Measurements from ENCODE around the gene AKIP1. TPM values are rescaled to one million over a fixed set of nuclear protein-coding genes. Genes with fewer than 3 reads are reported as not detected.
A peak's percentile ranks its signal among the peaks of the same experiment; 100 is the strongest.
"Not testable (repeated sequence)": the region's sequence is repeated elsewhere in the genome, so short reads cannot be mapped to it uniquely, and the experiment has no call there.

Gene AKIP1
- polyA plus RNA-seq, 1 experiment: 41.4 TPM

DNA sequence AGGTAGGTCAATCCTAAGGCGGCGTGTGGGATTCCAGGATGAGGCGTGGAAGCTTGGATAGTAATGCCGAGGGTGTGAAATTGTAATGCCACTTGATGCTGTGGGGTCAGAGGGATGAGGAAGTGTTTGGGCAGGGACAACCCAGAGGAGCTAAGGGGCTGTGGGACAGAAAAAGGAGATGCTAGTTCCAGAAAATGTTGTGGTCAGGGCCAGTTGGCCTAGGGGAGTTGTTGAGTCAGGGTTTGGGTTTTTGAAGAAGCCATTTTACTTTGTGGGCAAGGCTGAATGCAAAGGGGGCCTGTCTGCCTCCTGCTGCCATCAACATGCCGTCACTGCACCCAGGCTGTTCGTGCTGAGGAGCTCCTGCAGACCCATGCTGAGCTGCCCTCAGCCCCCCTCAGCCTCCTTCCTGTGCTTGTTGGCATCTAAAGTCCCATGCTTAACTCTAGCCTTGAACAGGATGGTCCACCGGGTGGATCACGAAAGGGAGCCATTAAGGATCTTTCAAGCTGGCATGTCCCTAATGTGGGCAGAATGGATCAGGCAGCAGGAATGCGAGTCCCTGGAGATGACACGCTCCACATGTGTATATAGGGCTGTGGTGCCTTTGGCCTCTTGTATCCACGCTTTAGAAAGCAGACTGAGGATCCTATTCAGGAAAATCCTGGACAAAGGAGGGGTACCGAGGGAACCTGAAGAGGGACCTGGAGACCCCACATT lies 19.6 kb downstream of the AKIP1 start:
- Histone ChIP-seq H3K9me3 (ENCODE audit: control insufficient read depth, insufficient read depth, low read length) (no peaks in the 10 kb centered on the region), H3K27ac (ENCODE audit: low read depth, low read length) (no peak overlapping the region), H3K27me3 (ENCODE audit: control insufficient read depth, insufficient read depth, low read length) (no peaks in the 10 kb centered on the region), H3K4me3 (ENCODE audit: low read depth, low read length) (no peak overlapping the region)
- no peak for DNase-seq (ENCODE audit: low read depth, low spot score)
- ChIA-PET POLR2A (no interaction called here), CTCF (no interaction called here)
- TF ChIP-seq, protein P1, sequence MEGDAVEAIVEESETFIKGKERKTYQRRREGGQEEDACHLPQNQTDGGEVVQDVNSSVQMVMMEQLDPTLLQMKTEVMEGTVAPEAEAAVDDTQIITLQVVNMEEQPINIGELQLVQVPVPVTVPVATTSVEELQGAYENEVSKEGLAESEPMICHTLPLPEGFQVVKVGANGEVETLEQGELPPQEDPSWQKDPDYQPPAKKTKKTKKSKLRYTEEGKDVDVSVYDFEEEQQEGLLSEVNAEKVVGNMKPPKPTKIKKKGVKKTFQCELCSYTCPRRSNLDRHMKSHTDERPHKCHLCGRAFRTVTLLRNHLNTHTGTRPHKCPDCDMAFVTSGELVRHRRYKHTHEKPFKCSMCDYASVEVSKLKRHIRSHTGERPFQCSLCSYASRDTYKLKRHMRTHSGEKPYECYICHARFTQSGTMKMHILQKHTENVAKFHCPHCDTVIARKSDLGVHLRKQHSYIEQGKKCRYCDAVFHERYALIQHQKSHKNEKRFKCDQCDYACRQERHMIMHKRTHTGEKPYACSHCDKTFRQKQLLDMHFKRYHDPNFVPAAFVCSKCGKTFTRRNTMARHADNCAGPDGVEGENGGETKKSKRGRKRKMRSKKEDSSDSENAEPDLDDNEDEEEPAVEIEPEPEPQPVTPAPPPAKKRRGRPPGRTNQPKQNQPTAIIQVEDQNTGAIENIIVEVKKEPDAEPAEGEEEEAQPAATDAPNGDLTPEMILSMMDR (IDR thresholded peaks at IDR 0.05; ENCODE audit: low read depth, low read length): no peak

DNA sequence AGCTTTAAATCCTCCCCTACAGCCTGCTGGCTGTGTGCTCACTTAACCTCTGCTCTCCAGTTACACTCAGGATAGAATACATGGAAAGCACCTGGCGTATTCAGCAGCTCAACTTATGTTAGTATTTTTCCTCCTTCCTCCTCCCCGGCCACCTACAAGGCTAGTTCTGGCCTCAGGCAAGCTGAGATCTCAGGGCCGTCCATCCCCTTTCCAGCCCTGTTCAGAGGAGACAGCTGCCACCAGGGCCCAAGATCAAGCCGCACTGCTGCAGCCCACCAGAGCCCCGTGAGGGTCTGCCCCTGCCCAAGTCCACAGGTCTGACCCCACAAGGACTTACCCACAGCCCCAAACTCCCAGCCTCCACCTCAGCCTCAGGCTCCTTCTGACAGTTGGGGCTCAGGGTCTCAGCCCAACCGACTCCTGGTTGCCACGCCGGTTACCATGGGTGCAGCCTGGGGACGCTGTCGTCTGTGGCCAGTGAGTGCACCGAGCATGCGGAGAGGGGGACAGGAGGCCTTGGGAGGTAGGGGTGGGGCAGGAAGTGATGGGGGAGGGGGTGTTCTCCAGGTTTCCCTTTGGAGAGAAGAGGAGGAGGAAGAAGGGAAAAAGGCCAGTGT lies 21.7 kb downstream of the AKIP1 start, which contains the start of gene C11orf16:
Gene C11orf16 (minus strand): TSS at position 384 of the 617 bp plus-strand sequence. CDS start 639 bp downstream, outside the sequence.
- Histone ChIP-seq H3K27ac (ENCODE audit: low read depth, low read length) (no peak within 1 kb of the TSS), H3K9me3 (ENCODE audit: control insufficient read depth, insufficient read depth, low read length) (no peaks in the 10 kb centered on the region), H3K4me3 (ENCODE audit: low read depth, low read length) (no peak within 1 kb of the TSS), H3K27me3 (ENCODE audit: control insufficient read depth, insufficient read depth, low read length) (no peaks in the 10 kb centered on the region)
- ChIA-PET POLR2A (no interaction called here), CTCF (no interaction called here)
- DNase-seq (ENCODE audit: low read depth, low spot score): no peak
- TF ChIP-seq, protein P1 (IDR thresholded peaks at IDR 0.05; ENCODE audit: low read depth, low read length): no peak

DNA sequence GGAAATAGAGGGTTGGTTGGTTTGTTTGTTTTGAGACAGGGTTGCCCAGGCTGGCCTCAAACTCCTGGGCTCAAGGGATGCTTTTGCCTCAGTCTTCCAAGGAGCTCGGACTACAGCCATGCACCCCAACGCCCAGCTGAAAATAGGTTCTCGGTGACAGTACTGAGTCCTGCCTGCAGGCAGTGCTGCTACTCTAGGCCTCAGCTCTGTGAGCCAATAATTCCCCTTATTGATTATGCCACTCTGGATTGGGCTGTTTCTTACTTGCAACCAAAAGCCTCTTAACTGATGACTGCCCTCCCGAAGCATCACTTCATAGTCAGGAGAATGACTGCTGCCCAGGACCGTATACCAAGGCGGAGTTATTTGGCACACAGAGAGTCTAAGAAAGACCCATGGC lies 22.9 kb downstream of the AKIP1 start:
- POLR2A ChIA-PET: no interaction called here
- Histone ChIP-seq H3K27ac (ENCODE audit: low read depth, low read length) (no peak overlapping the region), H3K9me3 (ENCODE audit: control insufficient read depth, insufficient read depth, low read length) (no peaks in the 10 kb centered on the region), H3K27me3 (ENCODE audit: control insufficient read depth, insufficient read depth, low read length) (no peaks in the 10 kb centered on the region), H3K4me3 (ENCODE audit: low read depth, low read length) (no peak overlapping the region)
- TF ChIP-seq, protein P1 (IDR thresholded peaks at IDR 0.05; ENCODE audit: low read depth, low read length): peak; percentile 23; the same call in 1 of the 2 replicates
- CTCF ChIA-PET: interaction anchor here (0.5 to 1.1 kb wide), 2 partner anchors 8 to 31 kb away, joined by 3 to 6 read pairs; partner anchors contain the start of gene ASCL3
- no peak for DNase-seq (ENCODE audit: low read depth, low spot score)

DNA sequence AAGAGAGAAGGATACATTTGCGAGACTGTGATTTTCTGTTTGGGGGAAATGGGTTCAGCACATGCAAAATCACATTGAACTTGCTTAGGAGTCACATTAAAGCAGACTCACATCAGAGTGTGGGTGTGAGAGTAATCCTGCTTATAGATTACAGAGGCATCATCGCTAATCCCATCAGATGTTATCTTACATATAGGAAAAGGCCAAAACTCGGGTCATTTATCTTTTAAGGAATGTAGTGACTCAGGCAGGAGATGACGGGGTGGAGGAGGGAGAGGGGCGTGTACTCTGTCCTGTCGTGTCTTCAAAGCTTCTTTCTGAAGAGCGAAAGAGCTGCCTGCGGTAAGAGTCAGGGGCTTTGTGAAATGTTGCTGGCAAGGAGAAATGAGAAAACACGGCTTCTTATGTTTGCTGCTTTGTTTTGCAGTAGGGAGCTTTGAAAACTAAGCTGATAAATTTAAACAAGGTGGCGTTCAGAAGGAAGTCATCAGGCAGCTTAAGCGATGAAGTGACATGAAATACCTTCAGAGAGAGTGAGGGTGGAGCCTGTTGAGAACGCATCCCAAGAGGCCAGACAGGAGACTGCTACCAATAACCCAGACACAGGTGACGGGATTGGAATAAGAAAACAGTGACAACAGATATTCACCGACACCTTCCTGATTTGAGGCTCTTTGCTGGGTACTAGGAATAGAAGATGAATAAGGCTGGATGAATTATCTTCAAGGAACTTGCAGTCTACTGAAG lies 23.9 kb downstream of the AKIP1 start:
- ChIA-PET POLR2A (no interaction called here), CTCF (interaction anchor here (1.3 kb wide), 1 partner anchor 25 kb away, joined by 3 read pairs; no protein-coding TSS in a partner anchor)
- Histone ChIP-seq H3K9me3 (ENCODE audit: control insufficient read depth, insufficient read depth, low read length) (no peaks in the 10 kb centered on the region), H3K27ac (ENCODE audit: low read depth, low read length) (peak overlapping the region; percentile 63), H3K4me3 (ENCODE audit: low read depth, low read length) (no peak overlapping the region), H3K27me3 (ENCODE audit: control insufficient read depth, insufficient read depth, low read length) (no peaks in the 10 kb centered on the region)
- peak; percentile 58 for DNase-seq (ENCODE audit: low read depth, low spot score)
- TF ChIP-seq, protein P1 (IDR thresholded peaks at IDR 0.05; ENCODE audit: low read depth, low read length): no peak

DNA sequence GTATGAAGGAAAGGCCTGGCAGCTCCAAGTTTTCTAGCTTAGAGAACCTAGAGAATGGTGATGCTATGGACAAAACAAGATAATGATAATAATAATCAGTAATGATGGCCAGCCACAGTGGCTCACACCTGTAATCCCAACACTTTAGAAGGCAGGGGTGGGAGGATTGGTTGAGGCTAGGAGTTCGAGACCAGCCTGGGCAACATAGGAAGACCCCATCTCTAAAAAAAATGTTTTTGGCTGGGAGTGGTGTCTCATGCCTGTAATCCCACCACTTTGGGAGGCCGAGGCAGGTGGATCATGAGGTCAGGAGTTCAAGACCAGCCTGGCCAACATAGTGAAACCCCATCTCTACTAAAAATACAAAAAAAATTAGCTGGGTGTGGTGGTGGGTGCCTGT lies 24.8 kb downstream of the AKIP1 start:
- H3K27me3 ChIP-seq (ENCODE audit: control insufficient read depth, insufficient read depth, low read length); H3K27ac ChIP-seq (ENCODE audit: low read depth, low read length); POLR2A ChIA-PET; H3K4me3 ChIP-seq (ENCODE audit: low read depth, low read length); DNase-seq (ENCODE audit: low read depth, low spot score); H3K9me3 ChIP-seq (ENCODE audit: control insufficient read depth, insufficient read depth, low read length): not testable (repeated sequence)
- CTCF ChIA-PET: interaction anchor here (1.3 kb wide), 1 partner anchor 24 kb away, joined by 3 read pairs; no protein-coding TSS in a partner anchor
